GM12801 (cell line): ENCODE measurements around the gene GRM4.

ENCODE experiments used
- CTCF ChIP-seq: IDR thresholded peaks from one replicate; pipeline ENCODE4 v1.5.1; 2011; ENCODE audit warnings: control low read depth; ENCODE audit not compliant: insufficient read length; ENCODE audit errors: extremely low read depth

Gene GRM4

GRCh38 chr6:34067814-34068213, 78.1 kb downstream of the GRM4 start:
- TF ChIP-seq CTCF, result no peak

- TF ChIP-seq CTCF, result no peak
Measured at GRCh38 chr6:34066772-34067770, 78.8 kb downstream of the GRM4 start.

GRCh38 chr6:34066218-34066571, 79.7 kb downstream of the GRM4 start:
- no peak for TF ChIP-seq CTCF

- no peak for TF ChIP-seq CTCF
Measured at GRCh38 chr6:34065466-34066217, 80.2 kb downstream of the GRM4 start.

GRCh38 chr6:34064675-34065074, 81.2 kb downstream of the GRM4 start:
- no peak for TF ChIP-seq CTCF

GRCh38 chr6:34063651-34064050, 82.2 kb downstream of the GRM4 start:
- TF ChIP-seq CTCF, result no peak

GRCh38 chr6:34062815-34063214, 83.1 kb downstream of the GRM4 start:
- no peak for TF ChIP-seq CTCF
